ENCODE measurements around the gene SRC.

GRCh38 chr20:37325206-37325605 is 20.7 kb upstream of the SRC start:
- TF ChIP-seq POLR2AphosphoS5 (IDR thresholded peaks at IDR 0.05; ENCODE audit: borderline replicate concordance, low read depth, low read length) (no peak), EZH2 (IDR thresholded peaks at IDR 0.05) (no peak)
